K562 (cell line): ENCODE data around the gene EME2. TPM values are rescaled to one million over a fixed set of nuclear protein-coding genes. Genes with fewer than 3 reads are reported as not detected.

ENCODE experiments used
- ATAC-seq: fragments of 200-7000 bp; cut with Tn5 transposase; 3 replicates; pipeline ENCODE4 v1.9.1; 2020; ENCODE audit warnings: moderate library complexity
- BruUV-seq: library from RNA; stranded (reverse); fragments of 400-500 nt; replicated peaks from 2 replicates; lab custom pipeline; 2021; lab: Mats Ljungman, UMichigan
- CTCF ChIA-PET: fragments of 300-600 bp; formaldehyde crosslinking; extraction: SDS; loops from one replicate; lab custom pipeline; 2021; ENCODE audit warnings: low intra/inter-chr PET ratio; lab: Yijun Ruan, JAX
- POLR2A ChIA-PET: fragments of 300-600, 350-650 bp; sonication (Branson Sonifier 250); formaldehyde crosslinking; extraction: SDS; loops from one replicate; lab custom pipeline; 2021; ENCODE audit warnings: antibody characterized with exemption, inconsistent platforms; lab: Yijun Ruan, JAX
- DNase-seq, 4 experiments: peaks; one replicate each; pipeline versions ENCODE4 v3.0.0 to v3.0.0-alpha.2; 2011 to 2018; ENCODE audit warnings: low spot score in 3 of 4, mixed read lengths in 3 of 4; ENCODE audit errors: extremely low read depth in 1 of 4
- FAIRE-seq: peaks from 2 replicates; lab custom pipeline; 2011; peaks lifted over from hg19 to GRCh38; lab: Jason Lieb, UNC
- H2AFZ ChIP-seq: 2 replicates; pipeline ENCODE4 v1.6.0; 2011; ENCODE audit warnings: low read depth, low read length, control low read depth, inconsistent platforms
- H3K27ac ChIP-seq: fragments of 200-600 bp; 3 replicates; pipeline ENCODE4 v1.8.0; 2011; ENCODE audit warnings: low read depth, mild to moderate bottlenecking, control low read depth, inconsistent platforms, low read length, moderate library complexity, mixed read lengths; ENCODE audit errors: extremely low read depth
- H3K27me3 ChIP-seq, 2 experiments: fragments of 300-600 bp in 1 of 2; 2 replicates in 1 of 2; 3 replicates in 1 of 2; pipeline versions ENCODE4 v1.6.0 to v1.8.0; 2011; ENCODE audit warnings: inconsistent platforms in 2 of 2, low read length in 2 of 2, mild to moderate bottlenecking in 1 of 2, mixed read lengths in 1 of 2, moderate library complexity in 1 of 2; ENCODE audit not compliant: control insufficient read depth in 2 of 2, insufficient read depth in 2 of 2
- H3K36me3 ChIP-seq: fragments of 300-600 bp; 3 replicates; pipeline ENCODE4 v1.8.0; 2011; ENCODE audit warnings: mild to moderate bottlenecking, low read length, inconsistent platforms; ENCODE audit not compliant: control insufficient read depth, insufficient read depth
- H3K4me1 ChIP-seq, 2 experiments: fragments of 200-600 bp in 1 of 2; replicated peaks in 1 of 2; 2 replicates in 1 of 2; 3 replicates in 1 of 2; pipeline versions ENCODE4 v1.5.1 to v1.8.0; 2011; ENCODE audit warnings: inconsistent platforms in 2 of 2, low read length in 2 of 2, mild to moderate bottlenecking in 1 of 2, mixed read lengths in 1 of 2, moderate library complexity in 1 of 2; ENCODE audit not compliant: control insufficient read depth in 2 of 2, insufficient read depth in 2 of 2
- H3K4me2 ChIP-seq: 2 replicates; pipeline ENCODE4 v1.6.1; 2011; ENCODE audit warnings: low read length, control low read depth, inconsistent platforms, mixed read lengths; ENCODE audit not compliant: insufficient read depth
- H3K4me3 ChIP-seq: fragments of 200-600 bp; sonication (generic), shearing (Covaris generic); 2 replicates; pipeline ENCODE4 v1.5.1; 2016; ENCODE audit warnings: control low read depth, inconsistent platforms
- H3K79me2 ChIP-seq: fragments of 200-600 bp; 3 replicates; pipeline ENCODE4 v1.8.0; 2011; ENCODE audit warnings: low read length, inconsistent platforms; ENCODE audit not compliant: control insufficient read depth, insufficient read depth
- H3K9ac ChIP-seq, 2 experiments: 2 replicates each; pipeline versions ENCODE4 v1.6.0 to v1.6.1; 2011; ENCODE audit warnings: low read depth in 2 of 2, low read length in 2 of 2, control low read depth in 1 of 2, inconsistent platforms in 1 of 2, mild to moderate bottlenecking in 1 of 2, mixed read lengths in 1 of 2; ENCODE audit not compliant: insufficient read depth in 1 of 2
- H3K9me1 ChIP-seq: one replicate; pipeline ENCODE4 v1.6.0; 2011; ENCODE audit warnings: inconsistent platforms, mild to moderate bottlenecking, low read length, moderate library complexity; ENCODE audit not compliant: control insufficient read depth, insufficient read depth
- H3K9me3 ChIP-seq: replicated peaks from 2 replicates; pipeline ENCODE4 v1.5.1; 2011; ENCODE audit warnings: low read depth, low read length, inconsistent platforms; ENCODE audit not compliant: control insufficient read depth, insufficient read depth
- H4K20me1 ChIP-seq: replicated peaks from 2 replicates; pipeline ENCODE4 v1.6.1; 2011; ENCODE audit warnings: low read length, inconsistent platforms, mixed read lengths; ENCODE audit not compliant: control insufficient read depth, insufficient read depth
- CCAR2 ChIP-seq: fragments of 200-400 bp; formaldehyde crosslinking; IDR thresholded peaks from 2 replicates; pipeline ENCODE4 v1.6.1; 2017; ENCODE audit warnings: mild to moderate bottlenecking, low read depth, low read length
- EHMT2 ChIP-seq: fragments of 450-650 bp; IDR thresholded peaks from 2 replicates; pipeline ENCODE4 v1.6.1; 2018; ENCODE audit warnings: antibody characterized with exemption
- EP300 ChIP-seq: IDR thresholded peaks from 2 replicates; pipeline ENCODE4 v1.6.1; 2012; ENCODE audit warnings: low read length, improper control_type of control experiment
- FOXM1 ChIP-seq, 2 experiments: fragments of 450-650 bp in 1 of 2; sonication (generic) in 1 of 2; formaldehyde crosslinking in 1 of 2; IDR thresholded peaks; 2 replicates each; pipeline versions ENCODE4 v1.6.1 to v1.9.0; 2017 to 2022; ENCODE audit warnings: low read depth in 2 of 2, mild to moderate bottlenecking in 2 of 2, missing genetic modification reagents in 1 of 2, moderate library complexity in 1 of 2
- HLTF ChIP-seq: fragments of 450-650 bp; IDR thresholded peaks from 2 replicates; pipeline ENCODE4 v1.6.1; 2016
- KLF10 ChIP-seq: fragments of 250-450 bp; sonication (Bioruptor Pico); IDR thresholded peaks from 2 replicates; pipeline ENCODE4 v1.6.1; 2021; ENCODE audit warnings: matching md5 sums
- LARP7 ChIP-seq: fragments of 450-650 bp; IDR thresholded peaks from 2 replicates; pipeline ENCODE4 v1.6.1; 2016
- NBN ChIP-seq: fragments of 450-650 bp; IDR thresholded peaks from 2 replicates; pipeline ENCODE4 v1.6.1; 2016; ENCODE audit warnings: low read depth, mild to moderate bottlenecking
- NEUROD1 ChIP-seq: fragments of 150-350 bp; IDR thresholded peaks from 2 replicates; pipeline ENCODE4 v1.6.1; 2014; ENCODE audit warnings: borderline replicate concordance, low read length, low read depth; ENCODE audit not compliant: partially characterized antibody
- NRF1 ChIP-seq, 2 experiments: fragments of 450-650 bp; IDR thresholded peaks in 1 of 2; conservative IDR thresholded peaks in 1 of 2; 2 replicates each; pipeline ENCODE4 v1.6.1; 2014; ENCODE audit warnings: mild to moderate bottlenecking in 2 of 2
- PHTF2 ChIP-seq: fragments of 250-450 bp; sonication (Bioruptor Pico); IDR thresholded peaks from 2 replicates; pipeline ENCODE4 v1.5.0; 2021; ENCODE audit warnings: mild to moderate bottlenecking
- ZNF239 ChIP-seq: fragments of 250-450 bp; sonication (Bioruptor Pico); IDR thresholded peaks from 2 replicates; pipeline ENCODE4 v1.4.0; 2020; ENCODE audit warnings: mild to moderate bottlenecking
- ZNF263 ChIP-seq: sonication (generic); formaldehyde crosslinking; IDR thresholded peaks from 2 replicates; pipeline ENCODE4 v1.8.0; 2022; ENCODE audit warnings: mild to moderate bottlenecking, missing genetic modification reagents, borderline replicate concordance
- ZNF561 ChIP-seq: fragments of 450-650 bp; formaldehyde crosslinking; conservative IDR thresholded peaks from 2 replicates; pipeline ENCODE4 v1.4.0; 2020; ENCODE audit warnings: mild to moderate bottlenecking, moderate library complexity
- ZNF583 ChIP-seq: fragments of 250-450 bp; sonication (Bioruptor Pico); IDR thresholded peaks from 2 replicates; pipeline ENCODE4 v1.4.0; 2020
- ZNF695 ChIP-seq: fragments of 450-650 bp; formaldehyde crosslinking; IDR thresholded peaks from 2 replicates; pipeline ENCODE4 v1.4.0; 2020; ENCODE audit warnings: mild to moderate bottlenecking, moderate library complexity
- ZNF717 ChIP-seq: fragments of 250-450 bp; sonication (Bioruptor Pico); IDR thresholded peaks from 2 replicates; pipeline ENCODE4 v1.5.0; 2021
- ZNF77 ChIP-seq: fragments of 250-450 bp; sonication (Bioruptor Pico); IDR thresholded peaks from 2 replicates; pipeline ENCODE4 v1.5.0; 2020
- WGBS: fragments of 100-300 bp; shearing (Covaris generic); methylation state at CpG from one replicate; pipeline ENCODE4 v1.1.6; 2016; ENCODE audit warnings: low coverage, mixed read lengths; ENCODE audit not compliant: insufficient coverage; ENCODE audit errors: missing lambda C conversion rate; 5-methylcytosine and 5-hydroxymethylcytosine counted together
- in situ Hi-C: fragments of 300-500 bp; cut with MboI; formaldehyde crosslinking; loops from 4 replicates; pipeline ENCODE4 v1.15.0; 2018; ENCODE audit warnings: inconsistent platforms, mixed read lengths
- intact Hi-C: fragments of 100-400 bp; cut with micrococcal nuclease; formaldehyde crosslinking; loops from 2 replicates; pipeline ENCODE4 v1.14.2; 2022
- polyA plus RNA-seq, 8 experiments: library from polyadenylated mRNA; depleted of rRNA in 4 of 8; stranded (reverse) in 5 of 8; unstranded in 3 of 8; fragments of >200 nt; fragmentation: Nextera tagmentation in 2 of 8; fragmentation: Illumina TruSeq in 1 of 8; extraction: Ambion mirVana in 2 of 8; extraction: Trizol in 1 of 8; gene quantifications; 2 replicates each; pipeline versions ENCODE4 v1.2.1 to v1.2.3, GENCODE V29; 2011 to 2014; ENCODE audit warnings: inconsistent platforms in 1 of 8, missing spikeins in 1 of 8
- total RNA-seq, 7 experiments: library from RNA; depleted of rRNA in 6 of 7; stranded (reverse); fragments of >200 nt in 6 of 7; fragmentation: Illumina TruSeq in 2 of 7; extraction: Trizol in 2 of 7; gene quantifications; 2 replicates each; pipeline versions ENCODE4 v1.2.1 to v1.2.3, GENCODE V29; 2011 to 2021; ENCODE audit warnings: low replicate concordance in 1 of 7
- TF ChIP-seq, protein P1 (sequence below): fragments of 450-650 bp; formaldehyde crosslinking; IDR thresholded peaks from 2 replicates; pipeline ENCODE4 v1.4.0; 2022; ENCODE audit warnings: missing genetic modification characterization

Gene EME2
- total and polyA plus RNA-seq, 9 of the 15 experiments (the other 6 are each of a cell fraction or from before 2014, with no cell fraction given): 0.35 to 19.9 (median 3.5) TPM

DNA sequence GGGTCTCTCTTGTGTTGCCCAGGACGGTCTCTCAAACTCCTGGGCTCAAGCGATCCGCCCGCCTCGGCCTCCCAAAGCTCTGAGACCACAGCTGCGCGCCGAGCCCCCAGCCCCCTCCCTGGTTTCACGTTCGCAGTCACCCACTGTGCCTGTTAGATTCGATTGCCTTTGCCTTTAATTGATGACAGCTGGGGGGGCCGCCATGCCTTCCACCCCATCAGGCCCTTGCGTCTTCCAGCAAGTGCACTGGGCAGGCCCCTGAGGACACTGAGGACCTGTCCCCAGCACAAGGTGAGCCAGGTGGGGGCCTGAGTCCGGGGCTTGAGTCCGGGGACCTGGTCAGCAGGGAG is 17.6 kb downstream of the EME2 start:
- Histone ChIP-seq H3K4me3 (no peak overlapping the region), H3K27ac (no peak overlapping the region), H3K9me1 (no peaks in the 10 kb centered on the region), H3K79me2 (peaks cover 20% of the 10 kb centered on the region), H3K4me2 (no peak overlapping the region), H3K9ac (no peak overlapping the region), H3K27me3 (no peaks in the 10 kb centered on the region), H2AFZ (no peak overlapping the region), H3K9me3 (no peaks in the 10 kb centered on the region), H3K36me3 (peaks cover 50% of the 10 kb centered on the region; the same call in 1 of the 3 replicates), H3K4me1 (peaks cover 0 to 80% of the 10 kb centered on the region in 2 experiments; a peak in 2 of 5 replicates), H4K20me1 (no peaks in the 10 kb centered on the region; the same call in 1 of the 2 replicates)
- ChIA-PET CTCF (no interaction called here), POLR2A (interaction anchor here (1.6 kb wide), 1 partner anchor 12 kb away, joined by 8 read pairs; no protein-coding TSS in a partner anchor)
- DNase-seq (no peak), ATAC-seq (no peak), FAIRE-seq (no peak)
- 86% methylated on average over 11 of the region's 15 CpGs for WGBS
- in situ Hi-C loops (no loop called here), intact Hi-C loops (no loop called here)
- TF ChIP-seq CCAR2: no peak
- no peak for TF ChIP-seq EP300
- TF ChIP-seq NRF1 (conservative IDR thresholded peaks at IDR 0.05 in 1 of 2, IDR thresholded peaks at IDR 0.05 in 1 of 2): no peak
- TF ChIP-seq LARP7: no peak
- TF ChIP-seq, protein P1, sequence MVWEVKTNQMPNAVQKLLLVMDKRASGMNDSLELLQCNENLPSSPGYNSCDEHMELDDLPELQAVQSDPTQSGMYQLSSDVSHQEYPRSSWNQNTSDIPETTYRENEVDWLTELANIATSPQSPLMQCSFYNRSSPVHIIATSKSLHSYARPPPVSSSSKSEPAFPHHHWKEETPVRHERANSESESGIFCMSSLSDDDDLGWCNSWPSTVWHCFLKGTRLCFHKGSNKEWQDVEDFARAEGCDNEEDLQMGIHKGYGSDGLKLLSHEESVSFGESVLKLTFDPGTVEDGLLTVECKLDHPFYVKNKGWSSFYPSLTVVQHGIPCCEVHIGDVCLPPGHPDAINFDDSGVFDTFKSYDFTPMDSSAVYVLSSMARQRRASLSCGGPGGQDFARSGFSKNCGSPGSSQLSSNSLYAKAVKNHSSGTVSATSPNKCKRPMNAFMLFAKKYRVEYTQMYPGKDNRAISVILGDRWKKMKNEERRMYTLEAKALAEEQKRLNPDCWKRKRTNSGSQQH (CRISPR knock-in tag): no peak
- TF ChIP-seq ZNF77 (CRISPR knock-in tag): no peak
- TF ChIP-seq ZNF561 (CRISPR knock-in tag): no peak
- TF ChIP-seq FOXM1 (IDR thresholded peaks at IDR 0.05; ENCODE audit: low read depth): no peak
- no peak for TF ChIP-seq FOXM1 (CRISPR knock-in tag; IDR thresholded peaks at IDR 0.05; ENCODE audit: low read depth)
- no peak for TF ChIP-seq ZNF583 (CRISPR knock-in tag)
- no peak for TF ChIP-seq ZNF695 (CRISPR knock-in tag)
- no peak for TF ChIP-seq ZNF239 (CRISPR knock-in tag)
- no peak for TF ChIP-seq ZNF263 (CRISPR knock-in tag)
- TF ChIP-seq KLF10 (CRISPR knock-in tag): no peak
- no peak for TF ChIP-seq PHTF2 (CRISPR knock-in tag)
- TF ChIP-seq EHMT2: no peak
- no peak for TF ChIP-seq NEUROD1
- TF ChIP-seq ZNF717 (CRISPR knock-in tag): no peak
- no peak for TF ChIP-seq HLTF
- TF ChIP-seq NBN: no peak
- no TSS peak for BruUV-seq
